Activated T-helper 1 cell treated with Interleukin-2 at 50 U/mL for 16 hours (primary cell): ENCODE results near the gene RASGRP2.
"Not testable (repeated sequence)": the region's sequence is repeated elsewhere in the genome, so short reads cannot be mapped to it uniquely, and the experiment has no call there.

ENCODE experiments used
- DNase-seq: peaks from one replicate; pipeline ENCODE4 v3.0.0-alpha.2; 2020; ENCODE audit warnings: low read depth

The RASGRP2 gene

GRCh38 chr11:64718084-64718779 lies 25.7 kb downstream of the RASGRP2 start:
- no peak for DNase-seq

- no peak for DNase-seq
These were observed 26.7 kb downstream of the RASGRP2 start for GRCh38 chr11:64717268-64717578.

- DNase-seq = no peak
These were observed 27.3 kb downstream of the RASGRP2 start for GRCh38 chr11:64716473-64717267.

GRCh38 chr11:64715756-64716472 lies 28.0 kb downstream of the RASGRP2 start:
- DNase-seq = no peak

GRCh38 chr11:64715110-64715509 lies 28.8 kb downstream of the RASGRP2 start:
- DNase-seq = no peak

- no peak for DNase-seq
These were observed 29.3 kb downstream of the RASGRP2 start for GRCh38 chr11:64714666-64715065.

GRCh38 chr11:64713781-64714363 lies 30.1 kb downstream of the RASGRP2 start:
- DNase-seq = no peak

GRCh38 chr11:64713016-64713707 lies 30.8 kb downstream of the RASGRP2 start:
- no peak for DNase-seq

GRCh38 chr11:64712430-64713015 lies 31.4 kb downstream of the RASGRP2 start:
- no peak for DNase-seq

GRCh38 chr11:64711956-64712362 lies 32.0 kb downstream of the RASGRP2 start:
- DNase-seq = no peak

GRCh38 chr11:64711138-64711955 lies 32.6 kb downstream of the RASGRP2 start:
- DNase-seq = no peak

- no peak for DNase-seq
These were observed 33.4 kb downstream of the RASGRP2 start for GRCh38 chr11:64710418-64711137.

GRCh38 chr11:64705501-64705900 lies 38.4 kb downstream of the RASGRP2 start:
- DNase-seq = no peak

GRCh38 chr11:64703048-64703447 lies 40.9 kb downstream of the RASGRP2 start:
- DNase-seq = no peak

- not testable (repeated sequence) for DNase-seq
These were observed 42.0 kb downstream of the RASGRP2 start for GRCh38 chr11:64701956-64702355.

GRCh38 chr11:64698427-64698826 lies 45.5 kb downstream of the RASGRP2 start:
- DNase-seq = no peak

- no peak for DNase-seq
These were observed 46.1 kb downstream of the RASGRP2 start for GRCh38 chr11:64697663-64698375.

GRCh38 chr11:64696045-64696444 lies 47.9 kb downstream of the RASGRP2 start:
- DNase-seq = no peak

GRCh38 chr11:64695548-64695947 lies 48.4 kb downstream of the RASGRP2 start:
- DNase-seq = no peak
